HepG2 (cell line): ENCODE data around the gene RANGRF. TPM values are rescaled to one million over a fixed set of nuclear protein-coding genes. Genes with fewer than 3 reads are reported as not detected.

ENCODE experiments used
- ARNT2 ChIP-seq: sonication (generic); formaldehyde crosslinking; IDR thresholded peaks from 2 replicates; pipeline ENCODE4 v1.8.0; 2022; ENCODE audit warnings: mild to moderate bottlenecking, low read depth, missing genetic modification reagents, moderate library complexity
- CREBL2 ChIP-seq: sonication (generic); formaldehyde crosslinking; IDR thresholded peaks from 2 replicates; pipeline ENCODE4 v1.8.1; 2023; ENCODE audit warnings: missing genetic modification reagents, mild to moderate bottlenecking, borderline replicate concordance
- FOSL2 ChIP-seq: sonication (generic); formaldehyde crosslinking; IDR thresholded peaks from 2 replicates; pipeline ENCODE4 v1.4.0; 2020; ENCODE audit warnings: missing genetic modification reagents
- FOXA3 ChIP-seq: IDR thresholded peaks from 2 replicates; pipeline ENCODE4 v1.6.1; 2016; ENCODE audit warnings: missing genetic modification reagents, missing compliant biosample characterization
- GABPA ChIP-seq, 2 experiments: IDR thresholded peaks; 2 replicates each; pipeline ENCODE4 v1.6.1; 2011 to 2016; ENCODE audit warnings: low read depth in 2 of 2, low read length in 1 of 2, missing biosample characterization in 1 of 2, missing genetic modification characterization in 1 of 2
- HOXA7 ChIP-seq: sonication (generic); formaldehyde crosslinking; IDR thresholded peaks from 2 replicates; pipeline ENCODE4 v1.8.1; 2022; ENCODE audit warnings: mild to moderate bottlenecking, missing genetic modification reagents, moderate library complexity
- KLF12 ChIP-seq: sonication (generic); formaldehyde crosslinking; IDR thresholded peaks from 2 replicates; pipeline ENCODE4 v1.4.0; 2020; ENCODE audit warnings: missing genetic modification reagents, borderline replicate concordance
- KMT2B ChIP-seq: IDR thresholded peaks from 2 replicates; pipeline ENCODE4 v1.6.1; 2016; ENCODE audit warnings: missing genetic modification reagents, missing compliant biosample characterization
- MZF1 ChIP-seq: sonication (generic); formaldehyde crosslinking; IDR thresholded peaks from 2 replicates; pipeline ENCODE4 v1.8.1; 2023; ENCODE audit warnings: mild to moderate bottlenecking, missing genetic modification reagents, borderline replicate concordance
- PRMT3 ChIP-seq: sonication (generic); formaldehyde crosslinking; IDR thresholded peaks from 2 replicates; pipeline ENCODE4 v1.8.1; 2022; ENCODE audit warnings: low read depth, mild to moderate bottlenecking, moderate library complexity, missing genetic modification reagents, borderline replicate concordance
- STAG1 ChIP-seq: sonication (generic); formaldehyde crosslinking; IDR thresholded peaks from 2 replicates; pipeline ENCODE4 v1.4.0; 2020; ENCODE audit warnings: missing genetic modification reagents
- TAF1 ChIP-seq: sonication (generic); formaldehyde crosslinking; IDR thresholded peaks from 2 replicates; pipeline ENCODE4 v1.4.0; 2020; ENCODE audit warnings: missing genetic modification reagents
- TARDBP ChIP-seq: sonication (generic); formaldehyde crosslinking; IDR thresholded peaks from 2 replicates; pipeline ENCODE4 v1.8.0; 2022; ENCODE audit warnings: mild to moderate bottlenecking, missing genetic modification reagents
- THAP11 ChIP-seq: IDR thresholded peaks from 2 replicates; pipeline ENCODE4 v1.6.1; 2016; ENCODE audit warnings: missing biosample characterization, missing genetic modification reagents
- ZMYM3 ChIP-seq: sonication (generic); formaldehyde crosslinking; IDR thresholded peaks from 2 replicates; pipeline ENCODE4 v1.5.1; 2020; ENCODE audit warnings: mild to moderate bottlenecking, missing genetic modification reagents
- ZNF234 ChIP-seq: sonication (generic); formaldehyde crosslinking; conservative IDR thresholded peaks from 2 replicates; pipeline ENCODE4 v1.5.1; 2020; ENCODE audit warnings: mild to moderate bottlenecking, missing genetic modification reagents
- ZNF407 ChIP-seq: sonication (generic); formaldehyde crosslinking; IDR thresholded peaks from one replicate; pipeline ENCODE4 v1.5.1; 2020; ENCODE audit warnings: mild to moderate bottlenecking, missing genetic modification reagents; ENCODE audit errors: not compliant biosample characterization
- ZNF432 ChIP-seq: sonication (generic); formaldehyde crosslinking; IDR thresholded peaks from 2 replicates; pipeline ENCODE4 v1.5.0; 2020; ENCODE audit warnings: missing genetic modification reagents, mild to moderate bottlenecking, borderline replicate concordance
- ZNF782 ChIP-seq: sonication (generic); formaldehyde crosslinking; IDR thresholded peaks from 2 replicates; pipeline ENCODE4 v1.4.0; 2020; ENCODE audit warnings: missing genetic modification reagents, mild to moderate bottlenecking, borderline replicate concordance
- polyA plus RNA-seq, 8 experiments: library from polyadenylated mRNA; depleted of rRNA in 3 of 8; stranded (reverse) in 7 of 8; unstranded in 1 of 8; fragments of >200 nt; fragmentation: Illumina TruSeq in 4 of 8; extraction: Trizol in 4 of 8; gene quantifications; 2 replicates each; pipeline versions ENCODE4 v1.2.1 to v1.2.3, GENCODE V29; 2011 to 2016; ENCODE audit warnings: low read depth in 4 of 8, missing spikeins in 1 of 8, mixed read lengths in 1 of 8; ENCODE audit not compliant: insufficient read depth in 1 of 8
- total RNA-seq, 5 experiments: library from RNA; depleted of rRNA; stranded (reverse); fragments of >200 nt; fragmentation: Illumina TruSeq; extraction: Trizol; gene quantifications; 2 replicates each; pipeline ENCODE4 v1.2.3, GENCODE V29; 2016; ENCODE audit warnings: low read depth in 1 of 5

RANGRF gene
- total and polyA plus RNA-seq, 2 of the 13 experiments (the other 11 are each of a cell fraction or from before 2014, with no cell fraction given): 18.6 to 40.7 TPM

- TF ChIP-seq GABPA (IDR thresholded peaks at IDR 0.05; ENCODE audit: low read depth, low read length) (no peak), GABPA (CRISPR knock-in tag; IDR thresholded peaks at IDR 0.05; ENCODE audit: low read depth) (no peak), HOXA7 (CRISPR knock-in tag) (no peak), ARNT2 (CRISPR knock-in tag) (no peak), THAP11 (CRISPR knock-in tag) (peak; percentile 88), ZNF234 (CRISPR knock-in tag) (no peak), CREBL2 (no peak), PRMT3 (CRISPR knock-in tag) (no peak), KMT2B (peak; percentile 97), TARDBP (CRISPR knock-in tag) (peak; percentile 58), ZNF432 (CRISPR knock-in tag) (no peak), ZNF782 (no peak; the same call in 1 of the 2 replicates), ZNF407 (CRISPR knock-in tag) (peak; percentile 5), KLF12 (no peak; the same call in 1 of the 2 replicates), TAF1 (CRISPR knock-in tag) (peak; percentile 73), FOXA3 (CRISPR knock-in tag) (no peak; the same call in 1 of the 2 replicates), MZF1 (CRISPR knock-in tag) (0 out of 2 replicates have a peak, but pooled peaks have one; percentile 36), STAG1 (CRISPR knock-in tag) (no peak), FOSL2 (CRISPR knock-in tag) (no peak), ZMYM3 (peak; percentile 2; the same call in 1 of the 2 replicates)
These were observed 39.5 kb upstream of the RANGRF start, which contains the start of gene PFAS (continued) for GRCh38 chr17:8248751-8249607.
